ENCODE measurements around the gene ARL13A. TPM values are rescaled to one million over a fixed set of nuclear protein-coding genes. Genes with fewer than 3 reads are reported as not detected.

ARL13A gene
- total and polyA plus RNA-seq, 2 of the 8 experiments (the other 6 are each of a cell fraction or from before 2014, with no cell fraction given): not detected

- TF ChIP-seq CREB1 (IDR thresholded peaks at IDR 0.05) (no peak), TAF7 (optimal IDR thresholded peaks at IDR 0.05; ENCODE audit: borderline replicate concordance, low read depth, low read length) (no peak)
Measured at GRCh38 chrX:100979881-100980607, 10.5 kb downstream of the ARL13A start (continued).

Data from H1 (cell line).